Muscle of arm (tissue), 12 donors: ENCODE measurements around the gene FASN. TPM values are rescaled to one million over a fixed set of nuclear protein-coding genes. Genes with fewer than 3 reads are reported as not detected.

Experiments
- DNase-seq: peaks from one replicate; pipeline ENCODE4 v3.0.0-alpha.2; 2013
- polyA plus RNA-seq, 12 donors: library from polyadenylated mRNA; unstranded; fragments of 120-200 nt; gene quantifications; one replicate each; pipeline ENCODE4 v1.2.1, GENCODE V29; 2013; ENCODE audit not compliant: insufficient read length in 12 of 12

The FASN gene
- polyA plus RNA-seq, 12 donors: 15.7 to 62.2 (median 24.1) TPM; not detected in 1

DNA sequence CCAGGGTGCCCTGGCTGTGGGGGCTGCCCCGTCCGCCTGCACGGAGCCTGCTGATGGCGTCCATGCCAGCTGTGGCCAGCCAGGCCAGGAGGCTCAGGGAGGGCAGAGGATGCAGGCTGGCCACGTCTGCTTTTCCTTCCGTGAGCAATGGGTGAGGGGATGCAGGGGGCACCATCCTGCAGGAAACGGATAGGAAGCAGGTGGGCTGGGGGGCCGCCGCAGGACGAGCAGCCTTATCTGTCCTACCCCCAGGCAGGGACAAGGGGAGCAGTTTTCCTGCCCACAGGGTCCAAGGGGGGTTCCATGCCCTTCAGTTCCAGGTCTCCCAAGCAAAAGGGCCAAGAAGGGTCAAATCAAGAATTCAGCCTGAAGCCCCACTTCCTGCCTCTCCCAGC, 39.2 kb downstream of the FASN start:
- no peak for DNase-seq

DNA sequence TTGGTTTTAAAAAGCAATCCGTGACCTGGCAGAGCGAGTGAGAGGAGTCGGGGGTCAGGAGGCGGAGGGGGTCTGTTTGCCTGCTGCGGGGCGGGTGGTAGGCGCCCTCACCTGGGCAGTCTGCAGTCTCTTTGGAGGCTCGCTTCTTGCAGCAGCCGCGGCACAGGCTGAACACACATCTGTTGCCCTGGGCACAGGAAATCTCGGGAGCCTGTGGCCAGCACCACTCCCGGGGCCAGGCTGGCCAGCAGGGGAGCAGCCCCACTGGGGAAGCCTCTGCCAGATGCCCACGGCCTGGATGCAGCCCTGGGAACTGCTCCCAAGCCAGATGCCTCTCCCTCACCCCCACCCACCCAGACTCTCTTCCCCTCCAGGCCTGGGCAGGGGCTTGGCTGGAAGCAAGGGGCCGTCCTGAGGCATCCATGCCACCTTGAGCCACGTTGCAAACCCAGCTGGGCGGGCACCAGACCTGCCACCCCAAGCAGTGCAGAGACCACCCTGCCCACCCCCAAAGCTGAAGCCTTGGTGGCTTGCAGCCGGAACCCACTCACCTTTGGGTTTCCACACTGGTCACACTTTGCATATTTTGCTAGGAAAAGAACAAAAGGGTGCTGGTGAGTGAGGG, 39.7 kb downstream of the FASN start:
- no peak for DNase-seq

DNA sequence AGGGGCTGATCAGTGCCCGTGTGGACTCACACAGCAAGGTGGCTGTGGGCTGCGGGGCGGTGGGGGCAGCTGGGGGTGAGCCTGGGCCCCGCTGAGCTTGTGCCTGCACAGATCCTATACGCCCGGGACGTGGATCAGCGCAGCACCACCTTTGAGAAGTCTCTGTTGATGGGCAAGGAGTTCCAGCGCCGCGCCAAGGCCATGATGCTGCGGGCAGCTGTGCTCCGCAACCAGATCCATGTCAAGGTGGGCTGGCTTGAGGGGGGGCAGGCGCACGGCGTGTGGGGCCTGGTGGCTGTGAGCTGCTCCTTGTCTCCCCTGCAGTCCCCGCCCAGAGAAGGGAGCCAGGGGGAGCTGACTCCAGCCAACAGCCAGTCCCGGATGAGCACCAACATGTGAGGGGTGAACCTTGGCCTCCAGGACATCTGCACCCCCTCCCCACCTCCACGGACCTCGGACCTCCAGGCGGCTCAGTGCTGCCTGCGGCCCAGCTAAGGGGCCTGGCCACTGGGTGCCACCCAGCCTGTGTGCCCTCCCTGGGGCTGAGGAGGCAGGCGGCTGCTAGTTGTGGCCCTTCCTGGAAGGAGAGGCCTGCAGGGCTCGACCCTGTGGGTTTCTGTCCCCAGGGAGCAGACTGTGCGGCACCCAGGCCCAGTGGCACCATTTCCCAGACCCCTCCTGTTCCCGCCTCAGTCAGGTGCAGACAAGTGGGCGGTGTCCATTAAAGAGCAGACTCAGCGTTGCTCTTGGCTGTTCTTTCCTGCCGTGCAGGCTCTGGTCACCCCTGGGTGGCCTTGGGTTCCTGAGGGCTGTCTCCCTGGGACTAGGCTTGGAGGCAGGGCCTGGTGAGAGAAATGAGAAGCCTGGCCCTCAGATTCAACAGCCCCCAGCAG, 41.1 kb downstream of the FASN start:
- no peak for DNase-seq

DNA sequence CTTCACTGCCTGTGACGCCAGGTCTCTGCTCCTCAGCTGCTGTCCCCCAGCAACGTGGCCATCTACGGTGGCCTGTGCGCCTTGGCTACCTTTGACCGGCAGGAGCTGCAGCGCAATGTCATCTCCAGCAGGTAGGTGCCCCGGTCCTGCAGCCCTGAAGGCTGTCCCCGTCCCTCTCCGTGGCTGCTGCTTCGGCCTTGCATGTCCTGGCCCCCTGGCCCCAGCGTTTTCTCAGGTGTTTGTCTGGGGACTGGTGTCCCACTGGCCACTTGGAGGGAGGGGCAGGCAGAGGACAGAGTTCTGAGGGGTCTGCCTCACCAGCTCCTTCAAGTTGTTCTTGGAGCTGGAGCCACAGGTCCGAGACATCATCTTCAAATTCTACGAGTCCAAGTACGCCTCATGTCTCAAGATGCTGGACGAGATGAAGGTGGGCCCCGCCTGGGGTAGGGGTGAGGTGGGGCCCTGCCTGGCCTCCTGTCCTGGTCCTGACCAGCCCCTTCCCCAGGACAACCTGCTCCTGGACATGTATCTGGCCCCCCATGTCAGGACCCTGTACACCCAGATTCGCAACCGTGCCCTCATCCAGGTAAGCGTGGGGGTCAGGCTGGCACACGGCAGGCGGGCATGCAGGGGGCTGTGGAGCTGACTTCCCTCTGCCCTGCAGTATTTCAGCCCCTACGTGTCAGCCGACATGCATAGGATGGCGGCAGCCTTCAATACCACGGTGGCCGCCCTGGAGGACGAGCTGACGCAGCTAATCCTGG, 41.9 kb downstream of the FASN start:
- DNase-seq: no peak

DNA sequence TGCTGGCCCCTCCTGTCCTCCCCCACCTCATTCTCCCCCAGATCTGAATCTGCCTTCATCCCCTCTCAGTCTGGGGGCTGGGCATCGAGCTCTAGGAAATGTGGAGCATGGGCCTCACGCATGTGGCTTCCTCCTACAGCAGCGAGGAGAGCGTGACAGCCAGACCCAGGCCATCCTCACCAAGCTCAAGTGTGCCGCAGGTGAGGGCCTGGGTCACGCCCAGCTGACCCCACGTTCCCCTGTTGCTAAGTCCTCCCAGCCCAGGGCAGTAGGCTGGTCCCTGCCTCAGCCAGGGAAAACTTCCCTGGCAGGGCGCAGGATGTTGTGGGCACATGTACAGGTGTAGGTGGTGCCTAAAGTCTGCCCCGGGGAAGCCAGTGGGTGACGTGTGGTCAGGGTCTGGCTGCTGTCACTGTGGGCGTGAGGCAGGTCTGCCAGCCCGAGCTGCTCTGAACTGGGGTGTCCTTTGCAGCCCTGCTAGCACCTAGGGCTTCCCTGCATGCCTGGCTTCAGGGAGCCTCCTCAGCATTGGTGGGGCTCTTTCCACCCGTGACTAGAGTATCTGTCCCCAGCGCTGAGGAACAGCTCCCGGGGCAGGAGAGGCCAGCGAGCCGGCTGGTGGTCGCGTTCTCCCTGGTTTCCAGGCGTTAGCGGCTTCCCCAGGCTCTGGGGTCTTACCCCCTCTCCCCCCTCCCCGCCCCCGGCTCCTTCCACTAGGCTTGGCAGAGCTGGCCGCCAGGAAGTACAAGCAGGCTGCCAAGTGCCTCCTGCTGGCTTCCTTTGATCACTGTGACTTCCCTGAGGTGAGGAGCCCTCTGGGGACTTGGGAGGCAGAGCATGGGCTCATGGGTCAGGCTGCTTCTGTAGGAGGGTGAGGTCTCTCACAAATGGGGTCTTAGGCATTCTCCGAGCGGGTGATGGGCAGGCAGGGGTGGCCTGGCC, 42.7 kb downstream of the FASN start:
- no peak for DNase-seq

DNA sequence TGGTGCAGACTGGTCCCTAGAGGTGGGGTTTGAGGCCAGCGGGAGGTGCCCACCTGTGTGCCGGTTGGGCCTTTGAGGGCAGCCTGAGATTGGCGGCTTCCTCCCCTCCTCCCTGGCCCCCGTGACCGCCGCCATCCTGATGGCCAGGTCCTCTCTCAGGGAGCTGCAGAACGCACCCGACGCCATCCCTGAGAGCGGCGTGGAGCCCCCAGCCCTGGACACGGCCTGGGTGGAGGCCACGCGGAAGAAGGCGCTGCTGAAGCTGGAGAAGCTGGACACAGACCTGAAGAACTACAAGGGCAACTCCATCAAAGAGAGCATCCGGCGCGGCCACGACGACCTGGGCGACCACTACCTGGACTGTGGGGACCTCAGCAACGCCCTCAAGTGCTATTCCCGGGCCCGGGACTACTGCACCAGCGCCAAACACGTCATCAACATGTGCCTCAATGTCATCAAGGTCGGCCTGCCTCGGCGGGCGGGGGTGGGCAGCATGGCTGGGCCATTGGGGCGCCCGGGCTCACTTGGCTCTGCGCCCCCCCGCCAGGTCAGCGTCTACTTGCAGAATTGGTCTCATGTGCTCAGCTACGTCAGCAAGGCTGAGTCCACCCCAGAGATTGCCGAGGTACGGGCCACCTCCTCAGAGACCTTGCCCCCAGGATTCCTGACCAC, 43.5 kb downstream of the FASN start:
- DNase-seq: no peak

DNA sequence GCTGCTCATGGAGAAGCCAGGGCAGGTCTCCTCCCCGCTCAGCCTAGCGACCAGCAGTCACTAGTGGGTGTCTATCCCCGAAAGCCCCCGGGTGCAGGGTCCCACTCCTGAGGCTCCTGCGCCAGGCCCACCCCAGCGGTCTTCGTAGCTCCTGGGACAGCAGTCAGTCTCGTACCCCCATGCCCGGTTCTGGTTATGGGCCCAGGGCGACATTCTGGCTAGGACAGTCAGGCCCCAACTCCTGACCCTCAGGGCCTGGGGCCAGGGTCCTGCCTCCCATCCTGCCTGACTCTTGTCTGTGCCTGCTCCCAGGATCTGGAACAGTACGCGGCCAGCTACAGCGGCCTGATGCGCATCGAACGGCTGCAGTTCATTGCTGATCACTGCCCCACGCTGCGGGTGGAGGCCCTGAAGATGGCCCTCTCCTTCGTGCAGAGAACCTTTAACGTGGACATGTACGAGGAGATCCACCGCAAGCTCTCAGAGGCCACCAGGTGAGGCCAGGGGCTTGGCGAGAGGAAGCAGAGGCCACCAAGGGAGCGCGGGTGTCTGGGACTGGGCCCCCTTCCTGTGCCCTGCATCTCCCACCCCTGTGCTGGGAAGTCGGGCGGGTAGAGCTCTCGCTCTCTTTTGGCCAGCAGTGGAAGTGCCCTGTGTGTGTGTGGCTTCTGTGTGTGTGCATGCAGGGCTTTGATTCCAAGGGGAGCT, 44.3 kb downstream of the FASN start:
- DNase-seq: no peak

DNA sequence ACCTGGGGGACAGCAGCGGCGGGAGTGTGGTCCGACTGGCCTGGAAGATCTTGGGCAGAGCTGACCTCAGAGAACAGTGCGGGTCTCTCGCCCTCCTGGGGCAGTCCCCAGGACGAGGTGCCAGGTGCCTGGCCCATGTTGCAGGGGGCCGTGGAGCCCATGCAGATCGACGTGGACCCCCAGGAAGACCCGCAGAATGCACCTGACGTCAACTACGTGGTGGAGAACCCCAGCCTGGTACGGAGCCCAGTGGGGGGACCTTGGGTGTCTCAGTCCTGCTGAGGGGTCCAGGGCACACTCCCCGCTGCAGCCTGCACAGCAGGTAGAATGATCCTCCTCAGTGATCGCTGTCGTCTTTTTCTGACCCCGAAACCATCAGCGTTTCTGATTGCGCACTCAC, 44.9 kb downstream of the FASN start:
- DNase-seq: no peak

DNA sequence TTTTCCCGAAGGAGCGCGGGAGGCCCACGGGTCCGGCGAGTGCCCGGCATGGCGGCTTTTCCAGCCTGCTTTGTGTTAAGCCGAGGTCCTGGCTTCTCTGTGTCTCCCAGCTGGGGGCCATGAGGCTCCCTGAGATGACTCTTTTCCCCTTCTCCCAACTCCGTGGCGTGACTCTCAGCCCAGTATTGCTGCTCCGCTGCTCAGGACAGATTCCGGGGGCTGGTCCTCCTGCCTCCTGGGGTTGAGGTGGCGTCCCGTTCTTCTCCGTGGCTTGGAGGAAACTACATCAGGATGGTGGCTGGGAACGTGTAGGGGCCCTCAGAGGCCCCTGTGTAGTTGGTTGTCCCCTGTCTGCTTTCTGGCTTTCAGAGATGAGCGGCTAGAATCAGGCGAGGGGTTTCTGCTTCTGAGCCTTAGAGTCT, 45.4 kb downstream of the FASN start:
- DNase-seq: no peak

DNA sequence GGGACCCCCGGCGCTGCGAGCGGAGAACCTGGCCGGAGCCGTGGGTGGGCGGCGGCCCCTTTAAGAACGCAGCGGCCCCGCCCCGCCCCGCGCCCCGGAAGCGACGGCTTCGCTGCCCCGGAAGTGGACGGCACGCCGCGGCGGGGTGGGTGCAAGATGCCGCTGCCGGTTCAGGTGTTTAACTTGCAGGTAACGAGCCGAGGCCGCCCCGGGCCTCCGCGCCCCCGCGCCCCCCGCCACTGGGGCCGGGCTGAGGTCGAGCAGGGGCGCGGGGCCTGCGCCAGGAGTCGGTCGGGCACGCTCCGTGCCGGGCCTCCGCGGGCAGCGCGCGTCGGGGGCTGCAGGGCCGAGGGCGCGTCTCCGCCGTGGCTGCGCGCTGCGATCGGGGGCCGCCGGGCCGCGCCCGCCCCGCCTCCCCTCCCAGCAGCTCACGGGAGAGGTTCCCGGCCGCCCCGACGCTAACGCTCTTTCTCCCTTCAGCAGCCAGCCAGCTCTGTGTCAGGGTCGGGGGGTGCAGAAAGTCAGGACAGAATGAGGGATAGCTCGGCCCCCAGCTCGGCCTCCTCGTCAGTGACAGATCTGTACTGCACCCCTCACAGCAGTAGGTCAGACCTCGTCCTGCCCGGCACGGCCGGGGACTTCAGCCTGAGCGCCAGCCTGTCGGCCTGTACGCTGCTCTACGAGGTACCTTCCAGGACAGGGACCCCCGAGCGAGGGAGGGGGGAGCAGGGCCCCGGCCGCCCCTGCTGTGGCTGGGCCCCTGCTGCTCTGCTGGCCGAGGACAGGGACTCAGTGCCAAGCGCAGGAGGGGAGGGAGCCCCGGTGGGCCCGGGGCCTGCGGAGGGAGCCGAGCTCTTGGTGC, 46.0 kb downstream of the FASN start, which contains the start of the genes GPS1 and RFNG:
Gene GPS1, plus strand, starts transcription at position 123 of the 862 bp plus-strand sequence. Its CDS starts 34 bp downstream, at position 157.
Gene RFNG, minus strand, starts transcription at position 36 of the 862 bp plus-strand sequence. CDS start 45 bp downstream, outside the sequence.
- DNase-seq: peak; percentile 60

DNA sequence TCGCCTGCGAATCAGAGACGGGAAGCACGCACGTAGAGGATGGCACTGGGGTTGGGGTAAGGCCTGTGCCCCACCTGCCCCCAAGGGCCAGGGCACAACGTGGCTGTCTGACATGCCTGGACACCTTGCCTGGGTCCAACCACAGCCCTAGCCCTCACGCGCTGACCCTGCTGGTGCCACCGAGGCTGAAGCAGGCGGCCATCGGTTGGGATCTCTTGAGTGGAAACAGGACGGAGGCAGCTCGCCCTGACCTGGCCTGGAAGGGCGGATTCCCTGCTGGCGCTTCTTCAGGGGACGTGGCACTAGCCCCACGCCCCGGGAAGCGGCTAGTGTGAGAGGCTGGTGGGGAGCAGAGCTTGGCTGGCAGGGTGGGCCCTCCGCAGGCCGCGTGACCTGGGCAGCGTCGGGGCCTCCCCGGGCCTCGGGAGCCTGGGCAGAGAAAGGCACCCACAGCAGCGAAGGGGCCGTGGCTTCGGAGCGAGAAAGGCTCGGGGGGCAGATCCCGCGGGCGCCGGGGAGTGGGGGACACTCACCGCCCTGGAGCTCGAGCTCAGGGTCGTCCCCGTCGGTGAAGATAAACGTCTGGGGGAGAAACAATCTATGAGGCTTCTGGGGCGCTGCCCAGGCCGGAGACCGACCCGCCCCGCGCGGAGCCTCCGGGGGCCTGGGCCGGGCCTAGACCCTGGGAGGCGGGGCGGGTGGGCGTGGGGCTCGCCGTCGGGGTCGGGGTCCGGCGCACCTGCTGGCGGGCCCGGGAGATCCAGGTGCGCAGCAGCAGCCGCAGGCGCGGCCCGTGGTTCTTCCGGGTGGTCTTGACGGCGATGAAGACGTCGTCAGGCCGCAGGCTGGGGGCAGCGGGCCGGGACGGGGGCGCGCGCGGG, 47.0 kb downstream of the FASN start:
- DNase-seq: no peak

DNA sequence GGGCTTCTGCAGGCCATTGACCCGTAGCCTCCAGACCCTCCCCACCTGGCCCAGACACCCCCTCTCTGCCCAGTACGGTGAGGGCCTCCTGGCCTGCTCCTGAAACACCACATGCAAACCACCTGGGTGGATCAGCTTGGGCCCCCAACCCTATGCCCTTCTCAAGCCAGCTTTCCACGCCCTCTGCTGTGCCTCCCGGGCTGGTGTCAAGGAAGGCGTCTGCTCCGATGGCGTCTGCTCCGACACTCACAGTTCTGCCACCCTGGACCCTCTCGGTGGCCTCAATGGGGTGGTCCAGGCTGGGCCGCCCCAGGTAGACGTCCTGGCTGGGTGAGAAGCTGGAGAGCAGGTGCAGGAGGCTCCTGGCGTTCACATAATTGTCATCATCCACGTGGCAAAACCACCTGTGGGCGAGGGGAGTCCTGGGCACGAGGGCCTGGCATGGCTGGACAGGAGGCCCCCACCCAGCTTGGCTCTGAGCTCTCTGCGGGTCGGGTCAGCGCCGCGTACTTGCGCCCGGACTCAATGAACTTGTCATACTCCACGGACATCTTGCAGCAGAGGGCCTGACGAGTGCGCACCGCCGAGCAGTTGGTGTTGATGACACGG, 47.8 kb downstream of the FASN start:
- DNase-seq: no peak

DNA sequence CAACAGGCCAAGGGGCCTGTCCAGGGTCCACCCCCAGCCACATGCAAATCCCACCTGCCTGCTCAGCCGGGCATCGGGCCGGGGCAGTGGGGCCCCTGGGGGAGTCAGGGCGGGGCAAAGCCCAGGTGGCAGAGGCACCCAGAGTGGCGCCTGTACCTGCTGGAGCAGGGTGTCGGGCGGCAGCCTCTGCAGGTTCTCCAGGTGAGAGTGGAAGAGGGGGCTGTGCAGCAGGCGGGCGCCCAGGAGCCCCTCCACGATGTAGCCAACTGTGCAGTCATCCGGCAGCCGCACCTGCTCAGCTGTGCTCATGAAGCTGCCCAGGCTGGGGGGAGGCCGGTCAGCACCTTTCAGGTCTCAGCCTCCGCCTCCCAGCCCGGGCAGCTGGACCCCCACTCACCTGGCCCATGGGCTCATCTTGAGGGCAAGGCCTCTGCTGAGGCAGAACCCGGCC, 48.5 kb downstream of the FASN start:
- no peak for DNase-seq

DNA sequence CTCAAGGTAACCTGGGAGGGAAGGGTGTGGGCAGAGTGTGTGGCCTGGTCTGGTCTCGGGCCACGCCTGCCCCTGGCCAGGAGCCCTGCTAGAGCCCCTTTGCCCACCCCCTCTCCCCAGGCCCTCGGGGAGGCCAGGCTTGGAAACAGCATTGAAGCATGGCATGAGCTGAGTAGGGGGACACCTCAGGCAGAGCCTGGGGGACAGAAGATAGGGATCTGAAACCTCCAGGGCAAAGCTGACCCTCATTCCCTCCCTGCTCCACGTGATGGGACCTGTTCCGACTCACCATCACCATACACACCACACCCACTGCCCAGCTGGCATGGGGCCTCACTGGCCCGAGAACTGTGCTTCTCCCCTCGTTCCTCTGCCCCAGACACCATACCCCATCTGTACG, 48.9 kb downstream of the FASN start:
- DNase-seq: no peak

DNA sequence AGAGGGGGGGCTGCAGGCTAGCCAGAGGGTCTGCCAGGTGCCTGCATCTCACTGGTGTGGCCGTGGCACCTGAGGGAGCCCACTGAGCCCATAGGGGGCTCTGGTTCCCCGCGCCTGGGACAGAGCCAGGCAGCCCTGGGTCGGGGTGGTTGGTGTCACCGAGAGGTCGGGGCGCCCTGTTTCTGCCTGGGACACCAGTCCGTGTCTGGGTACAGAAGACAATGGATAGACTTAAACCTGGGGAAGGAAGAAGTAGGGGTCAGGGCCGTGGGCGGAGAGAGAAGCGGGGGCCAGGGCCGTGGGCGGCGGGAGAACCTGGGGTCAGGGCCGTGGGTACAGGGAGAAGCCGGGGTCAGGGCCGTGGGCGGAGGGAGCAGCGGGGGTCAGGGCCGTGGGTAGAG, 49.5 kb downstream of the FASN start:
- no peak for DNase-seq

DNA sequence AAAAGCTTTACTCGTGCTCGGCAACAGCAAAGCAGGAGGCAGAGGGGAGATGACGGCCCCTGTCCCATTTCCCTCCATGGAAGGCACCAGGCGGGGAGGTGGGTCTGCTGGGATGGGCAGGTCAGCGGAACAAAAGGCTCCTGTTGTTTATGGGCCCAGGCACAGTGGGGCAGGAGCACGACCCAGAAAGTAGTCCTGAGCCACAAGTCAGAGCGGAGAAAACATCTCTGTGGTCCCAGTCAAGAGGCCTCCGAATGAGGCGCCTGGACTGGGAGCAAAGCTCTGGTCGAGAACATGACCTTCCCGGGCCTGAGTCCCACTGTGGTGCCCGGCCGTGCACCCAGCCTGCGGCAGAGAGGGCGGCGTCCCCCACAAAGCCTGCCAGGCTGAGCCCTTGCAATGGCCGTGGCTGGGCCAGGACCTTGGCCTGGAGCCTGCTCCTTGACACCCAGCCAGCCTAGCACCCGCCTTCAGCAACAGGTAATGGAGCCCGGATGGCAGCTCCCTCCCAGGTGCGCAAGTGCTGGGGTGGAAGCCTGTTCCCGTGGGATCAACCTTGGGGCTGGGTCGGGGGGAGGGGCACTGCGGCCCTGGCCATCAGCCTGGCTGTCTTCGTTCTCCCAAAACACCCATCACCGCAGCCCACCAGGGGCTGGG, 50.0 kb downstream of the FASN start:
- no peak for DNase-seq

DNA sequence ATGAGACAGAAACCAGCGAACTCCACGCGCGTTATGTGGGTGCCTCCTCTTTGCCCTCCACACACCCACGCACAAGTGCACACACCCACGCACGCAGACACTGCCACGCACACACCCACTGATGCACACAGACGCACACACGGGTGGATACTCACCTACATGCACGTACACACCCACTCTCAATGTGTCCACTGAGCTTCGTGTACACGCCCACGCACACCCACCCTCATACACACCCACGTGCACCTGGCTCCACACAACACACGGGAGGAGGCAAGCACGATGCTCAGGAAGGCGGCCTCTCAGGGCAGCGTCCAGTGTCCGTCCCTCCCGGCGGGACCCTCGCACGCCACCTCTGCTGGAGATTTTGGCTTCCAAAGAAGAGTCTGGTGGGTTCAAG, 50.7 kb downstream of the FASN start:
- no peak for DNase-seq
